Mucosa of stomach (tissue), 1 donor: ENCODE results near the gene PRELID1.
"Not testable (repeated sequence)": the region's sequence is repeated elsewhere in the genome, so short reads cannot be mapped to it uniquely, and the experiment has no call there.

Experiments
- H3K27me3 ChIP-seq: one replicate; pipeline ENCODE4 v1.7.0; 2013; ENCODE audit warnings: mild to moderate bottlenecking, low read length; ENCODE audit not compliant: control insufficient read depth, insufficient read depth
- H3K36me3 ChIP-seq: one replicate; pipeline ENCODE4 v1.7.0; 2013; ENCODE audit warnings: low read length; ENCODE audit not compliant: control insufficient read depth, insufficient read depth
- H3K4me1 ChIP-seq: one replicate; pipeline ENCODE4 v1.7.0; 2013; ENCODE audit warnings: mild to moderate bottlenecking, low read length; ENCODE audit not compliant: control insufficient read depth, insufficient read depth
- H3K4me3 ChIP-seq: one replicate; pipeline ENCODE4 v1.7.0; 2013; ENCODE audit warnings: low read length
- H3K9ac ChIP-seq: one replicate; pipeline ENCODE4 v1.7.0; 2013; ENCODE audit warnings: mild to moderate bottlenecking, low read length, moderate library complexity
- H3K9me3 ChIP-seq: one replicate; pipeline ENCODE4 v1.7.0; 2013; ENCODE audit warnings: mild to moderate bottlenecking, low read length, moderate library complexity; ENCODE audit not compliant: control insufficient read depth
- donor health status: Pancreatic carcinoma.

Gene PRELID1

GRCh38 chr5:177301503-177302165 lies 2.0 kb upstream of the PRELID1 start:
- Histone ChIP-seq H3K4me1 (peaks cover 53% of the 10 kb centered on the region), H3K9me3 (no peaks in the 10 kb centered on the region), H3K4me3 (no peak overlapping the region), H3K27me3 (no peaks in the 10 kb centered on the region), H3K9ac (peak overlapping the region; percentile 26), H3K36me3 (peaks cover 3% of the 10 kb centered on the region)

GRCh38 chr5:177302354-177303110 lies 1.1 kb upstream of the PRELID1 start:
- peaks cover 3% of the 10 kb centered on the region for H3K36me3 ChIP-seq
- H3K4me3 ChIP-seq = peak overlapping the region; percentile 87
- peaks cover 49% of the 10 kb centered on the region for H3K4me1 ChIP-seq
- peak overlapping the region; percentile 72 for H3K9ac ChIP-seq
- no peaks in the 10 kb centered on the region for H3K9me3 ChIP-seq
- no peaks in the 10 kb centered on the region for H3K27me3 ChIP-seq

- H3K4me3 ChIP-seq = peak overlapping the region; percentile 87
- H3K27me3 ChIP-seq = no peaks in the 10 kb centered on the region
- peak overlapping the region; percentile 79 for H3K9ac ChIP-seq
- peaks cover 49% of the 10 kb centered on the region for H3K4me1 ChIP-seq
- H3K9me3 ChIP-seq = no peaks in the 10 kb centered on the region
- H3K36me3 ChIP-seq = peaks cover 3% of the 10 kb centered on the region
Measured at GRCh38 chr5:177303925-177304391, 359 bp downstream of the PRELID1 start.

GRCh38 chr5:177304392-177305119 lies 957 bp downstream of the PRELID1 start:
- peak overlapping the region; percentile 79 for H3K9ac ChIP-seq
- H3K36me3 ChIP-seq = peaks cover 3% of the 10 kb centered on the region
- H3K4me1 ChIP-seq = peaks cover 49% of the 10 kb centered on the region
- H3K4me3 ChIP-seq = peak overlapping the region; percentile 87
- H3K9me3 ChIP-seq = no peaks in the 10 kb centered on the region
- H3K27me3 ChIP-seq = no peaks in the 10 kb centered on the region

- not testable (repeated sequence) for H3K9ac ChIP-seq
Measured at GRCh38 chr5:177306103-177306640, 2.6 kb downstream of the PRELID1 start.

GRCh38 chr5:177306674-177307543 lies 3.3 kb downstream of the PRELID1 start:
- peaks cover 42% of the 10 kb centered on the region for H3K4me1 ChIP-seq
- H3K4me3 ChIP-seq = no peak overlapping the region
- H3K36me3 ChIP-seq = peaks cover 3% of the 10 kb centered on the region
- no peak overlapping the region for H3K9ac ChIP-seq
- no peaks in the 10 kb centered on the region for H3K9me3 ChIP-seq
- no peaks in the 10 kb centered on the region for H3K27me3 ChIP-seq

More at GRCh38 chr5:177306103-177306640, 2.6 kb downstream of the PRELID1 start:
- not testable (repeated sequence) for H3K4me3 ChIP-seq, H3K27me3 ChIP-seq, H3K9me3 ChIP-seq, H3K36me3 ChIP-seq
- peaks cover 49% of the 10 kb centered on the region for H3K4me1 ChIP-seq

GRCh38 chr5:177307544-177308363 lies 4.2 kb downstream of the PRELID1 start:
- Histone ChIP-seq H3K9ac (no peak overlapping the region), H3K36me3 (peaks cover 3% of the 10 kb centered on the region), H3K4me3 (no peak overlapping the region), H3K27me3 (no peaks in the 10 kb centered on the region), H3K9me3 (no peaks in the 10 kb centered on the region), H3K4me1 (peaks cover 39% of the 10 kb centered on the region)

- peaks cover 36% of the 10 kb centered on the region for H3K4me1 ChIP-seq
- H3K4me3 ChIP-seq = no peak overlapping the region
- H3K36me3 ChIP-seq = peaks cover 3% of the 10 kb centered on the region
- no peaks in the 10 kb centered on the region for H3K27me3 ChIP-seq
- no peak overlapping the region for H3K9ac ChIP-seq
- H3K9me3 ChIP-seq = no peaks in the 10 kb centered on the region
Measured at GRCh38 chr5:177308740-177309139, 5.1 kb downstream of the PRELID1 start.

GRCh38 chr5:177309351-177310191 lies 6.0 kb downstream of the PRELID1 start:
- Histone ChIP-seq H3K9me3 (no peaks in the 10 kb centered on the region), H3K4me1 (peaks cover 32% of the 10 kb centered on the region), H3K4me3 (no peak overlapping the region), H3K36me3 (peaks cover 3% of the 10 kb centered on the region), H3K9ac (no peak overlapping the region), H3K27me3 (no peaks in the 10 kb centered on the region)

- no peaks in the 10 kb centered on the region for H3K27me3 ChIP-seq
- H3K9ac ChIP-seq = peak overlapping the region; percentile 28
- no peak overlapping the region for H3K4me3 ChIP-seq
- no peaks in the 10 kb centered on the region for H3K9me3 ChIP-seq
- H3K4me1 ChIP-seq = peaks cover 25% of the 10 kb centered on the region
- no peaks in the 10 kb centered on the region for H3K36me3 ChIP-seq
Measured at GRCh38 chr5:177310332-177310731, 6.7 kb downstream of the PRELID1 start.
